Measurements from ENCODE around the gene METTL8.

METTL8 gene

DNA sequence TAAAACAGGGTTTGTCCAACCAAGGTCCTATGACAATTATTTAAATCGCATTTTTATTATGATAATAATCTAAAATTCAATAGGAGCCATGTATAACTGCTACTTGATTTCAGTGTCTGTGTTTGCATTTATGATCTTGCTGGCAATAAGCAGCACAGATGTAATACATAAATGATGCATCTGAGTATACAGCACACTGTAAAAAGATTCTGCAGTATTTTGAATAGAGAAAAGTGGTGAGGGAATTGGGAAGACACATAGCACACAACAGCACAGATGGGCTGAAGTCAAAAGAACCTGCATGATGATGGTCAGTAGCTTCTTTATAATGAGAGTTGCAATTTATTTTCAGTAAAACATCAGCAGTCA is 26.1 kb downstream of the METTL8 start:
- DNase-seq (ENCODE audit: low read depth) = no peak
- TF ChIP-seq, protein P1, sequence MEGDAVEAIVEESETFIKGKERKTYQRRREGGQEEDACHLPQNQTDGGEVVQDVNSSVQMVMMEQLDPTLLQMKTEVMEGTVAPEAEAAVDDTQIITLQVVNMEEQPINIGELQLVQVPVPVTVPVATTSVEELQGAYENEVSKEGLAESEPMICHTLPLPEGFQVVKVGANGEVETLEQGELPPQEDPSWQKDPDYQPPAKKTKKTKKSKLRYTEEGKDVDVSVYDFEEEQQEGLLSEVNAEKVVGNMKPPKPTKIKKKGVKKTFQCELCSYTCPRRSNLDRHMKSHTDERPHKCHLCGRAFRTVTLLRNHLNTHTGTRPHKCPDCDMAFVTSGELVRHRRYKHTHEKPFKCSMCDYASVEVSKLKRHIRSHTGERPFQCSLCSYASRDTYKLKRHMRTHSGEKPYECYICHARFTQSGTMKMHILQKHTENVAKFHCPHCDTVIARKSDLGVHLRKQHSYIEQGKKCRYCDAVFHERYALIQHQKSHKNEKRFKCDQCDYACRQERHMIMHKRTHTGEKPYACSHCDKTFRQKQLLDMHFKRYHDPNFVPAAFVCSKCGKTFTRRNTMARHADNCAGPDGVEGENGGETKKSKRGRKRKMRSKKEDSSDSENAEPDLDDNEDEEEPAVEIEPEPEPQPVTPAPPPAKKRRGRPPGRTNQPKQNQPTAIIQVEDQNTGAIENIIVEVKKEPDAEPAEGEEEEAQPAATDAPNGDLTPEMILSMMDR (IDR thresholded peaks at IDR 0.05; ENCODE audit: control insufficient read depth, insufficient read depth, low read depth, low read length, missing control alignments) = no peak
- H3K4me3 ChIP-seq (ENCODE audit: control insufficient read depth, low read depth, low read length) = no peak overlapping the region

DNA sequence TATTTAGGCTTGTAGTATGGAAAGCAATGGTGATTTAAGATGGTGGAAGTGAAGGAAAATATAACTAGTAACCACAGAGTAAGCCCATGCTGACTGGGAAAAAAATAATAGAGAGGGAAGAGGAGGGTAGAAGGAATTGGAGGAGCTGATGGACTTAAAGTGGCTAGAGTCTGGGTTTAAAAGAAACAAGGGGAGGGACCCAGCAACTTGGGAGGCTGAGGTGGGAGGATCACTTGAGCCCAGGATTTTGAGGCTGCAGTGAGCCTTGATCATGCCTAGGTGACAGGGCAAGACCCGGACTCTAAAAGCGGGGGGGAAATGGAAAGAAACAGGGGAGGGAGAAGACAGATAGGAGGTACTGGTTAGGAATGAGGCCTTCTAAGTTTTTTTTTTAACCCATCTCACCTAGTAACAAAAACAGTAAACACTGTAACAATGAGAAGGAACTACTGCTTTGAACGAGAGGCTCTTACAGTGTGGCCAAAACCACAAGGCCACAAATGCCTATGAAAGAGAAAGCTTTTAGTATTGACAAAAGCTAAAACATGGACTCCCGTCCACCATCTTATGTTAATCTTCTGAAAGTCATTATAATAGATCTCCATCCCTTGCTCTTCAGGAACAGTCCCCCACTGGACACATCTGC is 26.6 kb downstream of the METTL8 start:
- DNase-seq (ENCODE audit: low read depth) = no peak
- H3K4me3 ChIP-seq (ENCODE audit: control insufficient read depth, low read depth, low read length) = no peak overlapping the region
- TF ChIP-seq, protein P1 (IDR thresholded peaks at IDR 0.05; ENCODE audit: control insufficient read depth, insufficient read depth, low read depth, low read length, missing control alignments) = no peak

DNA sequence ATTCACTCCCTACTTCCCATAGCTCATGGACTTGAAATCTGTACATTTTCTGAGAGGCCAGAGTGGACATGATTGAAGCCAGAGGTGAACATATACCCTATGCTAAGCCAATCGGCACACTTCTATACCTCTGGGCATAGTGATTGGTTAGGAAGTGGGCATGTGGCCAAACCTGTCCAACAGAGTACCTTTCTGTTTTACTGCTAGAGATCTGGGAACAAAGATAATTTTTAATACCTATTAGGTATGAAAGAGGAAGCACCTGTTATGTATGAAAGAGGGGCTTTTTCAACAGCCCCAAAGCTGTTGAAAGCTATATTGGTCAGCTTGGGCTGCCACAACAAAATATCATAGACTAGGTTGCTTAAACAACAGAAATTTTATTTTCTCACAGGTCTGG is 27.7 kb downstream of the METTL8 start:
- no peak overlapping the region for H3K4me3 ChIP-seq (ENCODE audit: control insufficient read depth, low read depth, low read length)
- no peak for DNase-seq (ENCODE audit: low read depth)
- TF ChIP-seq, protein P1 (IDR thresholded peaks at IDR 0.05; ENCODE audit: control insufficient read depth, insufficient read depth, low read depth, low read length, missing control alignments) = no peak

- no peak for DNase-seq (ENCODE audit: low read depth)
- TF ChIP-seq, protein P1 (IDR thresholded peaks at IDR 0.05; ENCODE audit: control insufficient read depth, insufficient read depth, low read depth, low read length, missing control alignments) = no peak
- no peak overlapping the region for H3K4me3 ChIP-seq (ENCODE audit: control insufficient read depth, low read depth, low read length)
Measured at GRCh38 chr2:171405546-171405945, 28.2 kb downstream of the METTL8 start.

DNA sequence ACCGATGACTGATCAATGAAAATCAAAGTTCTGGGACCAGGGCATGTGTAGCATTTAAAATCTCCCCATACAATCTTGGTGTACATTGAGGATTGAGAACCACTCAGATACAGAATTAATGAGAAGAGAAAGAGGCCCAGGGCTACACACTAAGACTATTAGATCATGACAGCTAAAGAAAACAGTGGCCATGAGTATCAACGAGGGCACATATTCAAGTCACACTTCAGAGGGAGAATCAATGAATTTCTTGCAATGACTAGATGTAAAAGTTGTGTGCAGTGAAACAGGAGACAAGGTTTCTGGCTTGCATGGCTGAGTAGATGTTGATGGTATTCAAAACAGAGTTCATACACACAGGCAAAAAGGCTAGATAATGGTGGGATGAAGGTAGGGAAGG is 29.1 kb downstream of the METTL8 start:
- TF ChIP-seq, protein P1 (IDR thresholded peaks at IDR 0.05; ENCODE audit: control insufficient read depth, insufficient read depth, low read depth, low read length, missing control alignments) = no peak
- no peak overlapping the region for H3K4me3 ChIP-seq (ENCODE audit: control insufficient read depth, low read depth, low read length)
- no peak for DNase-seq (ENCODE audit: low read depth)

DNA sequence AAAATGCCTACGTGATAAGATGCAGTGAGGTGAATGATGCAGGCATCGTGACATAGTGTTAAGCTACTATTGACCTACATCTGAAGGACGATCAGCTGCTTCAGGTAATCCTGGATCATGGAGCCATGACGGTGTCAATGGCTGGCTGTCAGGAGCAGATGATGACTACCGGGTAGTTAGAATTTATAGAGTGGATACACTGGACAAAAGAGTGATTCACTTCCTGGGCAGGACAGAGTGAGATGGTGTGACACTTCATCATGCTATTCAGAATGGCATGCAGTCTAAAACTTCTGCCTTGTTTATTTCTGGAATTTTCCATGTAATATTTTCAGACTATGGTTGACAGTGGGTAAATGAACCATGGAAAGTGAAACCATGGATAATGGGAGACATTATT is 29.5 kb downstream of the METTL8 start:
- TF ChIP-seq, protein P1 (IDR thresholded peaks at IDR 0.05; ENCODE audit: control insufficient read depth, insufficient read depth, low read depth, low read length, missing control alignments) = no peak
- DNase-seq (ENCODE audit: low read depth) = peak; percentile 48
- no peak overlapping the region for H3K4me3 ChIP-seq (ENCODE audit: control insufficient read depth, low read depth, low read length)

All from AG09309 (cell line).